Suprapubic skin (tissue), 4 donors: ENCODE data around the gene RIPOR2. TPM values are rescaled to one million over a fixed set of nuclear protein-coding genes. Genes with fewer than 3 reads are reported as not detected.
"Not testable (repeated sequence)": the region's sequence is repeated elsewhere in the genome, so short reads cannot be mapped to it uniquely, and the experiment has no call there.

Source experiments
- DNase-seq, 2 donors: peaks; one replicate each; pipeline ENCODE4 v3.0.0-alpha.2; 2019; ENCODE audit warnings: low spot score in 2 of 2
- H3K27ac ChIP-seq: fragments of 200-600 bp; sonication (generic); one replicate; pipeline ENCODE4 v1.5.1; 2019
- H3K27me3 ChIP-seq: fragments of 200-600 bp; sonication (generic); one replicate; pipeline ENCODE4 v1.5.1; 2019
- H3K36me3 ChIP-seq: fragments of 200-600 bp; sonication (generic); one replicate; pipeline ENCODE4 v1.5.1; 2019
- H3K4me1 ChIP-seq: fragments of 200-600 bp; sonication (generic); one replicate; pipeline ENCODE4 v1.5.1; 2019
- H3K4me3 ChIP-seq: fragments of 200-600 bp; sonication (generic); one replicate; pipeline ENCODE4 v1.5.1; 2019; ENCODE audit warnings: mild to moderate bottlenecking
- H3K9me3 ChIP-seq: fragments of 200-600 bp; sonication (generic); one replicate; pipeline ENCODE4 v1.5.1; 2019
- CTCF ChIP-seq, 2 donors: fragments of 200-600 bp in 1 of 2; fragments of 450-650 bp in 1 of 2; sonication (generic) in 1 of 2; IDR thresholded peaks; one replicate each; pipeline ENCODE4 v1.5.1; 2016 to 2019; ENCODE audit warnings: antibody characterized with exemption in 2 of 2, mild to moderate bottlenecking in 1 of 2, moderate library complexity in 1 of 2
- EP300 ChIP-seq: sonication (generic); formaldehyde crosslinking; IDR thresholded peaks from one replicate; pipeline ENCODE4 v1.6.1; 2017; ENCODE audit warnings: antibody characterized with exemption
- POLR2A ChIP-seq, 2 donors: fragments of 450-650 bp; IDR thresholded peaks; one replicate each; pipeline ENCODE4 v1.6.1; 2017; ENCODE audit warnings: antibody characterized with exemption in 2 of 2, mild to moderate bottlenecking in 2 of 2, moderate library complexity in 2 of 2
- POLR2AphosphoS5 ChIP-seq, 3 donors: sonication (generic); formaldehyde crosslinking; IDR thresholded peaks; one replicate each; pipeline ENCODE4 v1.6.1; 2017; ENCODE audit warnings: antibody characterized with exemption in 3 of 3
- WGBS: methylation state at CpG from one replicate; pipeline ENCODE4 v1.1.5; 2018; 5-methylcytosine and 5-hydroxymethylcytosine counted together
- total RNA-seq, 4 donors: library from RNA; depleted of rRNA; stranded (reverse); fragments of >200 nt; gene quantifications; one replicate each; pipeline ENCODE4 v1.1.0, GENCODE V29; 2016

Gene RIPOR2
- total RNA-seq, 4 donors from 2014 or later: 3.8 to 12.8 (median 11.4) TPM

GRCh38 chr6:24766680-24767462 lies 168.9 kb downstream of the RIPOR2 start:
- Histone ChIP-seq H3K4me1 (no peaks in the 10 kb centered on the region), H3K9me3 (no peaks in the 10 kb centered on the region), H3K27ac (no peak overlapping the region), H3K36me3 (no peaks in the 10 kb centered on the region), H3K4me3 (no peak overlapping the region), H3K27me3 (no peaks in the 10 kb centered on the region)
- 49% methylated on average over 9 of the region's 9 CpGs for WGBS
- TF ChIP-seq CTCF (IDR thresholded peaks at IDR 0.05): peak in 1 of 2 donors; percentile 34
- no peak for TF ChIP-seq POLR2AphosphoS5 (IDR thresholded peaks at IDR 0.05)
- DNase-seq: no peak

GRCh38 chr6:24765968-24766367 lies 169.8 kb downstream of the RIPOR2 start:
- not testable (repeated sequence) for H3K4me1 ChIP-seq, H3K27me3 ChIP-seq, H3K9me3 ChIP-seq, H3K27ac ChIP-seq, H3K4me3 ChIP-seq, H3K36me3 ChIP-seq, DNase-seq
- no CpG with 5 or more reads among the region's 26 CpGs for WGBS

- DNase-seq, H3K27me3 ChIP-seq, H3K9me3 ChIP-seq, H3K4me1 ChIP-seq, H3K36me3 ChIP-seq, H3K27ac ChIP-seq, H3K4me3 ChIP-seq: not testable (repeated sequence)
- WGBS: 95% methylated on average over 16 of the region's 20 CpGs
Measured at GRCh38 chr6:24764833-24765828, 170.6 kb downstream of the RIPOR2 start.

GRCh38 chr6:24763578-24763977 lies 172.2 kb downstream of the RIPOR2 start:
- Histone ChIP-seq H3K9me3 (no peaks in the 10 kb centered on the region), H3K36me3 (no peaks in the 10 kb centered on the region), H3K4me3 (no peak overlapping the region), H3K27ac (no peak overlapping the region), H3K4me1 (no peaks in the 10 kb centered on the region), H3K27me3 (no peaks in the 10 kb centered on the region)
- no peak for DNase-seq
- 67% methylated on average over 3 of the region's 3 CpGs for WGBS
- no peak for TF ChIP-seq EP300
- TF ChIP-seq CTCF (IDR thresholded peaks at IDR 0.05): no peak

GRCh38 chr6:24761851-24762250 lies 173.9 kb downstream of the RIPOR2 start:
- Histone ChIP-seq H3K9me3 (no peaks in the 10 kb centered on the region), H3K4me1 (no peaks in the 10 kb centered on the region), H3K27me3 (no peaks in the 10 kb centered on the region), H3K4me3 (no peak overlapping the region), H3K27ac (no peak overlapping the region), H3K36me3 (no peaks in the 10 kb centered on the region)
- DNase-seq: no peak
- no peak for TF ChIP-seq POLR2A (IDR thresholded peaks at IDR 0.05)
- no peak for TF ChIP-seq CTCF (IDR thresholded peaks at IDR 0.05)
- TF ChIP-seq EP300: no peak
- no peak for TF ChIP-seq POLR2AphosphoS5 (IDR thresholded peaks at IDR 0.05)

GRCh38 chr6:24761193-24761835 lies 174.4 kb downstream of the RIPOR2 start:
- Histone ChIP-seq H3K27ac (no peak overlapping the region), H3K36me3 (no peaks in the 10 kb centered on the region), H3K4me3 (no peak overlapping the region), H3K27me3 (no peaks in the 10 kb centered on the region), H3K4me1 (no peaks in the 10 kb centered on the region), H3K9me3 (no peaks in the 10 kb centered on the region)
- 94% methylated on average over 9 of the region's 17 CpGs for WGBS
- DNase-seq: no peak
- TF ChIP-seq POLR2A (IDR thresholded peaks at IDR 0.05) (no peak), CTCF (IDR thresholded peaks at IDR 0.05) (no peak), EP300 (no peak), POLR2AphosphoS5 (IDR thresholded peaks at IDR 0.05) (no peak)
